Bronchial epithelial cell (primary cell): ENCODE measurements around the gene DBN1. TPM values are rescaled to one million over a fixed set of nuclear protein-coding genes. Genes with fewer than 3 reads are reported as not detected.

Experiments used
- DNase-seq: peaks from one replicate; pipeline ENCODE4 v3.0.0-alpha.2; 2010; ENCODE audit warnings: low read depth
- FAIRE-seq: peaks from 2 replicates; lab custom pipeline; 2011; peaks lifted over from hg19 to GRCh38; lab: Jason Lieb, UNC
- H3K27me3 ChIP-seq: 2 replicates; pipeline ENCODE4 v1.5.1; 2011; ENCODE audit warnings: low read length; ENCODE audit not compliant: control insufficient read depth, insufficient read depth
- H3K36me3 ChIP-seq: 2 replicates; pipeline ENCODE4 v1.5.1; 2011; ENCODE audit warnings: low read length; ENCODE audit not compliant: control insufficient read depth, insufficient read depth
- H3K4me3 ChIP-seq: 2 replicates; pipeline ENCODE4 v1.5.1; 2011; ENCODE audit warnings: mild to moderate bottlenecking, low read depth, low read length, control low read depth
- CTCF ChIP-seq: IDR thresholded peaks from 2 replicates; pipeline ENCODE4 v1.5.1; 2011; ENCODE audit warnings: mild to moderate bottlenecking, moderate library complexity, low read length, control low read depth, inconsistent platforms; ENCODE audit not compliant: insufficient read depth, severe bottlenecking
- total RNA-seq: library from RNA; depleted of rRNA; stranded (reverse); fragments of >200 nt; gene quantifications from 2 replicates; pipeline ENCODE4 v1.2.1, GENCODE V29; 2014

The DBN1 gene
- total RNA-seq, 1 donor from 2014 or later: 58.7 TPM

- no peak for FAIRE-seq
These were observed 28.1 kb downstream of the DBN1 start for GRCh38 chr5:177445052-177445916.

GRCh38 chr5:177444106-177445051 is 29.1 kb downstream of the DBN1 start:
- H3K4me3 ChIP-seq: no peak overlapping the region
- FAIRE-seq: peak; percentile 72
- TF ChIP-seq CTCF: no peak
- no peaks in the 10 kb centered on the region for H3K27me3 ChIP-seq
- DNase-seq: no peak
- H3K36me3 ChIP-seq: no peaks in the 10 kb centered on the region

More at GRCh38 chr5:177445052-177445916, 28.1 kb downstream of the DBN1 start:
- no peaks in the 10 kb centered on the region for H3K27me3 ChIP-seq
- DNase-seq: no peak
- no peak overlapping the region for H3K4me3 ChIP-seq
- no peaks in the 10 kb centered on the region for H3K36me3 ChIP-seq
- TF ChIP-seq CTCF: no peak

GRCh38 chr5:177443144-177443983 is 30.1 kb downstream of the DBN1 start:
- FAIRE-seq (no peak), DNase-seq (no peak)
- TF ChIP-seq CTCF: no peak
- H3K27me3 ChIP-seq: no peaks in the 10 kb centered on the region
- H3K36me3 ChIP-seq: no peaks in the 10 kb centered on the region
- no peak overlapping the region for H3K4me3 ChIP-seq

- Histone ChIP-seq H3K36me3 (peaks cover 1% of the 10 kb centered on the region), H3K27me3 (no peaks in the 10 kb centered on the region), H3K4me3 (no peak overlapping the region)
- DNase-seq (no peak), FAIRE-seq (no peak)
- no peak for TF ChIP-seq CTCF
These were observed 31.2 kb downstream of the DBN1 start for GRCh38 chr5:177442066-177442826.
